NT2/D1 (cell line): ENCODE results near the gene PLD1.

ENCODE experiments used
- YY1 ChIP-seq: IDR thresholded peaks from 2 replicates; pipeline ENCODE4 v1.6.1; 2011; ENCODE audit not compliant: insufficient read length, insufficient read depth
- ZNF274 ChIP-seq: IDR thresholded peaks from 2 replicates; pipeline ENCODE4 v1.6.1; 2011; ENCODE audit warnings: mild to moderate bottlenecking, low read depth, low read length

DNA sequence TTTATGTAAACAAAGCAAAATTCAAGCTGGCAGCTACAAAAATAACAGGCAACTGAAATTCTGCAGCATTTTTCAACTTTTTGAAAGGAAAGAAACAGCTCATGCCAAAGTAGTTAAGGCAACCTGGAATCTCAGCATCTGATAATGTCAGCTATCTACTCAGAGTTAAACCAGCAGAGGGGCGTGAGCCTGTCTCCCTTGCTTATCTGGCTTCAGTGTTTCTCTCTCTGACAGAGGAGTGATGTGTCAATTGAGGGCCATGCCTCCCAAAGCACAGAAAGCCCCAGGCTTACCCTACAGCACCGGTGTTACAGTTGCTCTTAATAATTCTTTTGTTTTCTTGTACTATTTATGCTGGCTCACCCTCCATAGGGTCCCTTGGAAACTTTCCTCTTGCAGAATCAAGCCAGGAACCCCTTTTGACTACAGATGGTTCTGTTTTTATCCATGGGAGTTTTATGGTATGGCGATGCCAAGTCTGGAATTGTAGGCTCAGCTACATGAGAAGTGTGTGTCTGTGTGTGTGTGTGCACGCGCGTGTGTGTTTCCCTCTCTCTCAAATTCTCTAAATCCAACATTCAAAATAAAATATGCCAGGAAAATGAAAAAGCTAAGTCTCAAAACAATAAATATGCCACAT, 40.2 kb upstream of the PLD1 start:
- TF ChIP-seq YY1 (no peak), ZNF274 (no peak)
